ENCODE results near the gene BRCA2. TPM values are rescaled to one million over a fixed set of nuclear protein-coding genes. Genes with fewer than 3 reads are reported as not detected.

BRCA2 gene
- total RNA-seq, 1 donor from 2014 or later, result 0.53 TPM

DNA sequence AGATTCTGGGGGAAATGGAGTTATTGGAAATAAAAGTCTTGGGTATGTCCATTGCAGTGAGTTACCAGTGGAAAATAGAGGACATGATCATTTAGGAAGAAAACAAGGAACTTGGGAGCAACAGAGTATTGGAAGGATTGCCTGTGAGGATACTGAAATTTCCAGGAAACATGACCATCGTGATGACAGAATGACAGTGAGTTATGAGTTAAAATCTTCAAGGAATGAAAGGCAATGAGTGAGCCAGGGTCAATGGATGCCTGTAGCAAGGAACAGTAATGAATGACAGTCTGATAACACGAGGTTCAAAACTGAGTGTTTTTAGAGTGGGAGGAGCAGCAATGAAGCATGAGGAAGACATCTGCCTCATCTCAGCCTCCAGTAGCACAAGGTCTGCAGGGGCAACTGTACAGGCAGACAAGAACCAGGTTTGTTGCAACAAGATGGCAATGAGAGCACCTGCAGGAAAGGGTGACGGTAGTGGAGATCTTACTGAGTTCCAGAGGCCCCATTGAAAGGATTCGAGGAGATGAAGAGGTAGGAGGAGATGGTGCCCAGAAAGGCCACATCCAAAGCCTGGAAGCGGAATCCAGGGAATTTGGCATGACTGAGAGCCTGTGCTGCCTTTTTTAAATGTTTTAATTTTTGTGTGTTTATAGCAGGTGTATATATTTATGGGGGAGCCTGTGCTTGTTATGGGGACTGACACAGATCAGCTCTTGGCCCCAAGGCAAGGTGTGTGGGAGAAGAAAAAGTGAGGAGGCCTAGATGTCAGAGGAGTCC lies 68.7 kb downstream of the BRCA2 start:
- DNase-seq (ENCODE audit: low spot score) (no peak), ATAC-seq (no peak)

DNA sequence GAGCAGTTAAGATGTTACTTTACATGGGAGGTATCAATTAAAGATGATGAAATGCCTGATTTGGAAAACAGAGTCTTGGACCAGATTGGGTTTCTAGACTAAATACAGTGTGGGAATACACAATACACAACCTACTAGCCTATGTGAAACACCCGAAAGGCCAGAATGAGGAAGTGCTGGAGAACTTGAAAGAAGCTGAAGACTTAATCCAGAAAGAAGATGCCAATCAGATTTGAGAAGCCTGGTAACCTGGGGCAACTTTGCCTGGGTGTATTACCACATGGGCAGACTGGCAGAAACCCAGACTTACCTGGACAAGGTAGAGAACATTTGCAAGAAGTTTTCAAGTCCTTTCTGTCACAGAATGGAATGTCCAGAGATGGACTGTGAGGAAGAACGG lies 69.4 kb downstream of the BRCA2 start:
- ATAC-seq, result no peak

DNA sequence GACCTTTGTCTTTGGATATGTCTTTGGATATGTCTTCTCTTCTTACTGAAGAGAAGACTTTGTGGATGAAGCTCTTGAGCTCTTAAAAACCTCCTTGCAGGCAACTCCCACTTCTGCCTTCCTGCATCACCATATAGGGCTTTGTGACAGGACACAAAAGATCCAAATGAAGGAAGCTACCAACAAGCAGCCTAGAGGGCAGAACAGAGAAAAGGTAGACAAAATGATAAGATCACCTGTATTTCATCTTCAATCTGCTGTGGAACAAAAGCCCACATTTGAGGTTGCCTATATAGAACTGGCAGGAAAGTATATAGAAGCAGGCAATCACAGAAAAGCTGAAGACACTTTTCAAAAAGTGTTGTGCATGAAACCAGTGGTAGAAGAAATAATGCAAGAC lies 70.1 kb downstream of the BRCA2 start:
- ATAC-seq (no peak), DNase-seq (ENCODE audit: low spot score) (no peak)

More for the DNA sequence above, 69.4 kb downstream of the BRCA2 start:
- no peak for DNase-seq (ENCODE audit: low spot score)

DNA sequence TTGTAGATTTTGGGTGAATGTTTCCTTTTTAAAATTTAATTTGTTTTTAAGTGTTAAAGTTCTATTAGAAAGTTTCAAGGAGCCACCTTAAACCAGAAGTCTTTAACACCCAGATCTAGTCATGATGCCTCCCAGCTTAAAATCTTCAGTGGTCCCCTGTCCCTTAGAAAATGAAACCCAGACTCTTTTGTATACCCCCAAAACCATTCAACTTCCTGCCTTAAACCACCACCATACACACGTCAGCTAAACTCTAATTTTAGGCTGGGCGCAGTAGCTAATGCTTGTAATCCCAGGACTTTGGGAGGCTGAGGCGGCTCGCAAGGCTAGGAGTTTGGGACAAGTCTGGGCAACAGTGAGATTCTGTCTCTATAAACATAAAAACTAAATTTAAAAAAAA lies 74.7 kb downstream of the BRCA2 start:
- DNase-seq (ENCODE audit: low spot score) (no peak), ATAC-seq (no peak)

DNA sequence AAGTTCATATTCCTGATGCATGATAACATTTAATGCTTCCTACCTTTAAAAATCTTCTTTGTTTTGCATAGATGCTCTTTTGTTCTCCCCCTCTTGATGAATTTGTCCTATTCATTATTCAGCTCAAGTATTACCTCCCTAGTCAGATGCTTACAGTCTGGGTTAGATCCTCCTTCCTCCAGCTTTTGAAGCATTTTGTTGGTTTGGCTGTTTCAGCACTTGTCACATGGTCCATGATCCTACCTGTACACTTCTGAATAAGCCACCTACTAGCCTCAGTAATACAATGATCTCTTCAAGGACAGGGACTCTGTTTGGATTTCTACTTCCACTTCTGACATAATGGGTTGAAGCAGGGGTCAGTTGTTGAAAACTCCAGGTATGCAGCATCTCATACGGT lies 75.2 kb downstream of the BRCA2 start:
- no peak for ATAC-seq
- no peak for DNase-seq (ENCODE audit: low spot score)

GRCh38 chr13:32391101-32391619 lies 75.9 kb downstream of the BRCA2 start:
- ATAC-seq (no peak), DNase-seq (ENCODE audit: low spot score) (no peak)

GRCh38 chr13:32403108-32403507 lies 87.8 kb downstream of the BRCA2 start:
- ATAC-seq (no peak), DNase-seq (ENCODE audit: low spot score) (no peak)

DNA sequence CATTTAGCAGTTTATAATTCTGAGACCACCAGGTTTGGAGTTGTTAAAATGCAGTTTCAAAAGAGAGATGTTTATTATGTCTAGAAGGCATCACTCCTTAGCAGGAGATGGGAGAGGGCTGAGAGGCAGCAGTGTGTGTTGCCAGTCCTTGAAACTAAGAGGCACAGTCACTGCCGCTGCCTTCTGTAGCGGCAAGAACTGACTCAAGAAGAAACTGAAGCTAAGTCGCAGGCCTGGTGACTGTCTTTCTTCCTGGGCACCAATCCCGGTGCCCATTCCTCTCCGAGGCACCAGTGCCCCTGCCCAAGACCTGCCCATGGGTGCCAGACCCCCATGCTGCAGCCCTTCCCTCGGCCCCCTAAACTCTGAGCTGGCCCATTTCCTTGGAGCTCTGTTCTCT lies 92.5 kb downstream of the BRCA2 start:
- no peak for DNase-seq (ENCODE audit: low spot score)
- ATAC-seq, result no peak

GRCh38 chr13:32408296-32409000 lies 93.1 kb downstream of the BRCA2 start:
- DNase-seq (ENCODE audit: low spot score) (no peak), ATAC-seq (no peak)

GRCh38 chr13:32409001-32409313 lies 93.6 kb downstream of the BRCA2 start:
- DNase-seq (ENCODE audit: low spot score) (no peak), ATAC-seq (no peak)

DNA sequence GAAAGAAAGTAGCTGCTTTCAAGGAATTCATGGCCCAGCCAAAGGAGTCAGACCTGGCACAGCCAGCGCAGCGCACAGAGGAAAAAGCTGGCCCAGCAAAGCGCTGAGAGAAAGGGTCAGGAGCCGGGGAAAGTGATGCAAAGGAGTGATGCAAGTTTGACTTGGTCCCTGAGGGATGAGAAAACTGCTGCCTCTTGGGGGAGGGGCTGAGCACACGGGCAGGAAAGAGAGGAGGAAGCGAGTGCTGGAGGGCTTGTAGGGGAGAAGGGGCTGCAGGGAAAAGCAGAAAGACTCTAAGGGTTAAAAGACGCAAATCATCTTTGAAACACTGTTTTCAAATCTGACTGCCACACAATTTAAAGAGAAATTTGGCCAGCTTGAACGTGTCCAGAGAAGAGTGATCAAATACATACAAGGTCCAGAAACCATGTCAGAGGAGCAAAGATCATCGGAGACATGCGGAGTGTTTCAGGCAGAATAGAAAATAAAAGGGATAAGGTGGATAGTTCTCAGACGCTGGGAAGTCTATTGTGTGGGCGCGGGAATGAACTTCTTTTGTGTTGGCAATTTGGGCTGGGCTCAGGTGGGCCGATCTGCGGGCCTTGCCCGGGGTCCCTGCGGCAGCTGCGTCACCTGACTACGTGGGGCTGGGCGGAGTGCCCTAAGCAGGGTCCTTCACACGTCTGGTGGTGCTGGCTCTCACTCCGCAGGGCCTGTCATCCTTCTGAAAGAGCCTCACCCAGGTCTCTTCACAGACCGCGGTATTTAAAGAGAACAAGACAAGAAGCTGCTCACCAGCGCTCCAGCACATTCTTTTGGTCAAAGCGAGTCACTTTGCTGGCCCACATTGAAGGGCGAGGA lies 94.5 kb downstream of the BRCA2 start:
- ATAC-seq (peak; percentile 80), DNase-seq (ENCODE audit: low spot score) (peak; percentile 81)

DNA sequence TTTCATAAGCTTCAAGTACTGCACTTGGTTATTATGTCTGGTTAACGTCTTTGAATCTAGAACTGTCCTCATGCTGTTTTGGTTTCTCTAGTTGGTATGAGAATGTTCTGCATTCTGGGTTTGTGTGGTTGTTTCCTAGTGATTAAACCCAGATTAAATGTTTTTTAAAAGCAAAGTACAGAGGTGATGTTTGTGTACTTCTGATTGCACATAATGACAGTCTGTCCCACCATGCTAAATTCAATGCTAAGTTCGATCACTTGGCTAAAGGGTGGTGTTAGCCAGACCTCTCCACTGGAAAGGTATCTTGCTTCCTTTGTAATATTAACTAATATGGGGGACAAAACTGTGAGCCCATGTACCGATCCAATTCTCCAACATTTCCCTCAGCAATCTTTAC lies 98.0 kb downstream of the BRCA2 start:
- ATAC-seq (peak; percentile 48), DNase-seq (ENCODE audit: low spot score) (no peak)

GRCh38 chr13:32414580-32414979 lies 99.3 kb downstream of the BRCA2 start:
- peak; percentile 77 for ATAC-seq
- peak; percentile 65 for DNase-seq (ENCODE audit: low spot score)

DNA sequence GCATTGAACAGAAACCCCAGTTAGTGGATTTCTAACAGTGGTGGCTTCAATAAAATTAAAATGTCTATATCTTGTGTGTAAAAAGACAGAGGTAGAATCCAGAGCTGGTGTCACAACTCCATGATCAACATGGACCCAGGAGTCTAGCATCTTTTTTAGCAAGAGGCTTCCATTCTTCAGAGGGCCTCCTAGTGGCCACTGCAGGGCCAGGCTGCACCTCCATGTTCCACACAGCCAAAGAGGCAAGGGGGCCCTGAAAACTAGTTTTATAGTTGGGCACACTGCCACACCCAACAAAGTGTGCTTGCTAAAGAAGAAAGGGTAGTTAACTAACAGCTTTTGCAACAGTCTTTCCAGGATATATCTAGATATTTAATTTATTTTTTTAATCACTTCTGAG lies 99.7 kb downstream of the BRCA2 start:
- DNase-seq (ENCODE audit: low spot score) (peak; percentile 56), ATAC-seq (peak; percentile 64)

- DNase-seq (ENCODE audit: low spot score) (no peak), ATAC-seq (no peak)
Measured at GRCh38 chr13:32417995-32418394, 102.7 kb downstream of the BRCA2 start.

DNA sequence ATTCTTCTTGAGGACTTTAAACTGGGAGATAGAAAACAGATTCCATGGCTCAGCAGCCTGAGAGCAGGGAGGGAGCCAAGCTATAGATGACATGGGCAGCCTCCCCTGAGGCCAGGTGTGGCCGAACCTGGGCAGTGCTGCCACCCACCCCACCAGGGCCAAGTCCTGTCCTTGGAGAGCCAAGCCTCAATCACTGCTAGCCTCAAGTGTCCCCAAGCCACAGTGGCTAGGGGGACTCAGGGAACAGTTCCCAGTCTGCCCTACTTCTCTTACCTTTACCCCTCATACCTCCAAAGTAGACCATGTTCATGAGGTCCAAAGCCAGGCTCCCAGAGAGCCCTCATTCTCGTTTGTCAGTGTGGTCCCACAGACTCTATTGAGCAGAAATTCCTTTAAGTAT lies 104.6 kb downstream of the BRCA2 start:
- no peak for DNase-seq (ENCODE audit: low spot score)

GRCh38 chr13:32423592-32423991 lies 108.3 kb downstream of the BRCA2 start:
- no peak for DNase-seq (ENCODE audit: low spot score)
- no peak for ATAC-seq

More for the DNA sequence above, 104.6 kb downstream of the BRCA2 start:
- no peak for ATAC-seq

DNA sequence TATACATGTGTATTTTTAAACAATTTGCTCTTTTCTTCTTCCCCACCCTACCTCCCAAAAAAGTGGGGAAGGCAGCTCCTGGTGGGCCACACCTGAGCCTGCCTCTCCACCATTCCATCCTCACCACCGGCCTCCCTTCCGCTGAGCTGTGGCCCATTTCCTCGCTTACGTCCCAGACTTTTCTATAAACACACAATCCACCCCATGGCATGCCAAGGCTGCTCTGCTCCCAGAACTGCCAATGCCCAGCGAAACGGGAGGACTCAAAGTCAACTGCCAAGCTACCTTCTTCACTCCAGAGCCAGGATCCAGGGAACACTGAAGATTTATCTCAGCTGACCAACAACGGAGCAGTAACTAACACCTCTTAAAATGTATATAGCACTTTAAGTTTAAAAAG lies 109.8 kb downstream of the BRCA2 start:
- DNase-seq (ENCODE audit: low spot score), result peak; percentile 52
- no peak for ATAC-seq

- peak; percentile 48 for DNase-seq (ENCODE audit: low spot score)
- peak; percentile 14 for ATAC-seq
Measured at GRCh38 chr13:32426191-32426989, 111.1 kb downstream of the BRCA2 start.

DNA sequence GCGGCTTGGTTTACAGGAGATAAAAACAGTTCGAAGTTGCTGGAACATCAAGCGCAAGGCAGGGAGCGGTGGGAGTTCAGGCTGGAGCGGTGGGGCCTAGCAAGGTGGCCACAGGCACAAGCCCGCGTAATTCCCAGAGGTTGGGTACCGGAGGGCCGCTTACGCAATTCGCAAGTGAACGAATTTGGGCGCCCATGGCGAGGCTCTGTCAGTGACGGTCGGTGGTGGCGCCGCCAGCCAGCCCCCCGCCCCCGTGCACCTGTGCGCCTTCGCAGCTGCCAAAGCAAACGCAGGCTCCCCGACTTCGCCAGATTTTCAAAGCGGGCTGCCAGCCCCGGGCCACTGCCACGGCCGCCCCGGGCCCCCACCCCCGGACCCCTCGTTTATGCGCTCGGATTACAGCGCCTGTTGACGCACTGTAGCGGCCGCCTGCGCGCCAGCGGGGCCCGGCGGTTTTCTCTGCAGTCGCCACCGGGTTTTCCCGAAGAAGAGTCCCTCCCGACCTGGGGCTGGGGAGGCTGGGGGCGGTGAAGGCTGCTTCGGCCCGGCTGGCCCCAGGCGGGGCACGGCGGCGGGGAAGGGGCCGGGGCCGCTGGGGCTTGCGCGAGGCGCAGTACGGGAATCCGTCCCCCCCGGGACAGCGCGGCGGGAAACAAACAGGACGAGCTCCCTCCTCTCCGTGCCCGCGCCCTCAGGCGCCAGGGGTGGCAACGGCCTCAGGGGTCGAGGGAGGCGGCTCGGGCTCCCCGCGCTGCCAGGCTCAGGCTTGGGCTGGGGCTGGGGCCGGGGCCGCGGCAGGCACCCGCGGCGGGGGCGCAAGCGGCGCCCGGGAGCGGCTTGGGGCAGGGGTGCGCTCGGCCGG lies 111.9 kb downstream of the BRCA2 start:
- ATAC-seq (peak; percentile 59), DNase-seq (ENCODE audit: low spot score) (peak; percentile 88)
